Gastroesophageal sphincter (tissue), 4 donors: Measurements from ENCODE around the gene CXCR3. TPM values are rescaled to one million over a fixed set of nuclear protein-coding genes. Genes with fewer than 3 reads are reported as not detected.
A peak's percentile ranks its signal among the peaks of the same experiment; 100 is the strongest.

Experiments used
- ATAC-seq: fragments of 150-250 bp; one replicate; pipeline ENCODE4 v1.9.1; 2016; ENCODE audit warnings: mild to moderate bottlenecking, moderate library complexity
- H3K27ac ChIP-seq, 4 donors: fragments of 200-600 bp; sonication (generic) in 3 of 4; 1 replicate in 3 of 4; 2 replicates in 1 of 4; pipeline ENCODE4 v1.5.1; 2016 to 2019
- H3K27me3 ChIP-seq: fragments of 200-600 bp; sonication (generic); one replicate; pipeline ENCODE4 v1.5.1; 2019
- H3K36me3 ChIP-seq, 2 donors: fragments of 200-600 bp; sonication (generic); one replicate each; pipeline ENCODE4 v1.5.1; 2019; ENCODE audit warnings: control low read depth in 1 of 2
- H3K4me1 ChIP-seq, 3 donors: fragments of 200-600 bp; sonication (generic); 1 replicate in 2 of 3; 2 replicates in 1 of 3; pipeline ENCODE4 v1.5.1; 2016 to 2019; ENCODE audit warnings: control low read depth in 2 of 3
- H3K4me3 ChIP-seq, 2 donors: fragments of 200-600 bp; sonication (generic); one replicate each; pipeline ENCODE4 v1.5.1; 2019; ENCODE audit warnings: mild to moderate bottlenecking in 1 of 2, moderate library complexity in 1 of 2
- H3K9me3 ChIP-seq, 3 donors: fragments of 200-600 bp; sonication (generic); one replicate each; pipeline ENCODE4 v1.5.1; 2017 to 2019; ENCODE audit warnings: control low read depth in 2 of 3
- CTCF ChIP-seq, 4 experiments: fragments of 200-600 bp in 2 of 4; fragments of 450-650 bp in 2 of 4; sonication (generic) in 1 of 4; IDR thresholded peaks; one replicate each; pipeline ENCODE4 v1.5.1; 2017 to 2019; ENCODE audit warnings: antibody characterized with exemption in 4 of 4, mild to moderate bottlenecking in 2 of 4, moderate library complexity in 2 of 4
- EP300 ChIP-seq: sonication (generic); formaldehyde crosslinking; IDR thresholded peaks from one replicate; pipeline ENCODE4 v1.6.1; 2017; ENCODE audit warnings: antibody characterized with exemption, mild to moderate bottlenecking
- POLR2A ChIP-seq, 2 donors: fragments of 450-650 bp; IDR thresholded peaks; one replicate each; pipeline ENCODE4 v1.6.1; 2017; ENCODE audit warnings: antibody characterized with exemption in 2 of 2, mild to moderate bottlenecking in 2 of 2, moderate library complexity in 1 of 2
- POLR2AphosphoS5 ChIP-seq: sonication (generic); formaldehyde crosslinking; IDR thresholded peaks from one replicate; pipeline ENCODE4 v1.6.1; 2017; ENCODE audit warnings: antibody characterized with exemption
- WGBS, 2 donors: methylation state at CpG; one replicate each; pipeline ENCODE4 v1.1.5; 2018; ENCODE audit warnings: low coverage in 1 of 2; 5-methylcytosine and 5-hydroxymethylcytosine counted together
- total RNA-seq, 4 donors: library from RNA; depleted of rRNA; stranded (reverse); fragments of >200 nt; gene quantifications; one replicate each; pipeline ENCODE4 v1.1.0, GENCODE V29; 2016

The CXCR3 gene
- total RNA-seq, 4 donors from 2014 or later, result 0.54 TPM; not detected in 3

GRCh38 chrX:71625471-71625870, 7.2 kb upstream of the CXCR3 start:
- no peak overlapping the region for H3K27ac ChIP-seq
- 90% methylated on average over 5 of the region's 5 CpGs for WGBS, 2 donors
- H3K36me3 ChIP-seq, result no peaks in the 10 kb centered on the region
- ATAC-seq, result no peak
- no peaks in the 10 kb centered on the region for H3K9me3 ChIP-seq
- H3K4me1 ChIP-seq, result peaks cover 0 to 20% (median 3%) of the 10 kb centered on the region in 3 donors
- H3K27me3 ChIP-seq, result no peaks in the 10 kb centered on the region
- TF ChIP-seq POLR2AphosphoS5 (no peak), EP300 (no peak), CTCF (IDR thresholded peaks at IDR 0.05) (no peak), POLR2A (IDR thresholded peaks at IDR 0.05) (no peak)
- H3K4me3 ChIP-seq, result no peak overlapping the region

GRCh38 chrX:71623714-71624113, 5.4 kb upstream of the CXCR3 start:
- Histone ChIP-seq H3K9me3 (no peaks in the 10 kb centered on the region), H3K4me1 (peaks cover 0 to 20% (median 3%) of the 10 kb centered on the region in 3 donors), H3K4me3 (no peak overlapping the region), H3K27me3 (no peaks in the 10 kb centered on the region), H3K27ac (peak overlapping the region in 3 of 4 donors; percentile 62 to 82 (median 78)), H3K36me3 (no peaks in the 10 kb centered on the region)
- WGBS, 2 donors, result no CpG with 5 or more reads among the region's 3 CpGs
- TF ChIP-seq POLR2A (IDR thresholded peaks at IDR 0.05), result no peak
- ATAC-seq, result no peak

- peaks cover 0 to 20% (median 3%) of the 10 kb centered on the region in 3 donors for H3K4me1 ChIP-seq
- 80% methylated on average over 1 of the region's 13 CpGs; no CpG with 5 or more reads in 1 of the 2 donors for WGBS, 2 donors
- peak; percentile 87 for ATAC-seq
Observed at GRCh38 chrX:71622576-71623450, 4.5 kb upstream of the CXCR3 start.

GRCh38 chrX:71622032-71622575, 3.8 kb upstream of the CXCR3 start:
- H3K9me3 ChIP-seq, result no peaks in the 10 kb centered on the region
- ATAC-seq, result no peak
- TF ChIP-seq POLR2A (IDR thresholded peaks at IDR 0.05) (no peak), EP300 (no peak)
- H3K36me3 ChIP-seq, result no peaks in the 10 kb centered on the region
- 80% methylated on average over 1 of the region's 9 CpGs; no CpG with 5 or more reads in 1 of the 2 donors for WGBS, 2 donors
- H3K27me3 ChIP-seq, result no peaks in the 10 kb centered on the region
- peaks cover 0 to 20% (median 3%) of the 10 kb centered on the region in 3 donors for H3K4me1 ChIP-seq
- H3K27ac ChIP-seq, result peak overlapping the region; percentile 14 to 82 (median 78)
- H3K4me3 ChIP-seq, result no peak overlapping the region

More at GRCh38 chrX:71622576-71623450, 4.5 kb upstream of the CXCR3 start:
- TF ChIP-seq POLR2A (IDR thresholded peaks at IDR 0.05) (no peak), CTCF (IDR thresholded peaks at IDR 0.05) (peak in 2 of 4 experiments; percentile 43 to 48)
- H3K9me3 ChIP-seq, result no peaks in the 10 kb centered on the region
- H3K27ac ChIP-seq, result peak overlapping the region; percentile 62 to 82 (median 78)
- no peaks in the 10 kb centered on the region for H3K27me3 ChIP-seq
- no peak overlapping the region for H3K4me3 ChIP-seq
- H3K36me3 ChIP-seq, result no peaks in the 10 kb centered on the region

GRCh38 chrX:71621603-71622002, 3.3 kb upstream of the CXCR3 start:
- H3K36me3 ChIP-seq, result no peaks in the 10 kb centered on the region
- H3K27me3 ChIP-seq, result no peaks in the 10 kb centered on the region
- H3K4me3 ChIP-seq, result no peak overlapping the region
- ATAC-seq, result peak; percentile 28
- no peaks in the 10 kb centered on the region for H3K9me3 ChIP-seq
- no CpG with 5 or more reads among the region's 6 CpGs for WGBS, 2 donors
- no peak for TF ChIP-seq EP300
- TF ChIP-seq CTCF (IDR thresholded peaks at IDR 0.05), result no peak
- no peak for TF ChIP-seq POLR2AphosphoS5
- peak overlapping the region; percentile 14 to 82 (median 78) for H3K27ac ChIP-seq
- peaks cover 0 to 20% (median 3%) of the 10 kb centered on the region in 3 donors for H3K4me1 ChIP-seq
